Measurements from ENCODE around the gene ZNRF4. TPM values are rescaled to one million over a fixed set of nuclear protein-coding genes. Genes with fewer than 3 reads are reported as not detected.

Gene ZNRF4
- total RNA-seq, 4 donors from 2014 or later: not detected

GRCh38 chr19:5459360-5459759 is 4.1 kb downstream of the ZNRF4 start:
- Histone ChIP-seq H3K9me3 (no peaks in the 10 kb centered on the region), H3K27me3 (peaks cover 0 to 3% (median 0%) of the 10 kb centered on the region in 4 donors), H3K36me3 (no peaks in the 10 kb centered on the region), H3K27ac (no peak overlapping the region), H3K4me1 (no peaks in the 10 kb centered on the region), H3K4me3 (no peak overlapping the region)
- intact Hi-C loops (cut with DNase I): no loop called here
- 58 to 74% methylated on average over 6 of the region's 6 CpGs for WGBS, 2 donors
- no peak for DNase-seq
- no peak for TF ChIP-seq POLR2A (IDR thresholded peaks at IDR 0.05)
- TF ChIP-seq, protein P1, sequence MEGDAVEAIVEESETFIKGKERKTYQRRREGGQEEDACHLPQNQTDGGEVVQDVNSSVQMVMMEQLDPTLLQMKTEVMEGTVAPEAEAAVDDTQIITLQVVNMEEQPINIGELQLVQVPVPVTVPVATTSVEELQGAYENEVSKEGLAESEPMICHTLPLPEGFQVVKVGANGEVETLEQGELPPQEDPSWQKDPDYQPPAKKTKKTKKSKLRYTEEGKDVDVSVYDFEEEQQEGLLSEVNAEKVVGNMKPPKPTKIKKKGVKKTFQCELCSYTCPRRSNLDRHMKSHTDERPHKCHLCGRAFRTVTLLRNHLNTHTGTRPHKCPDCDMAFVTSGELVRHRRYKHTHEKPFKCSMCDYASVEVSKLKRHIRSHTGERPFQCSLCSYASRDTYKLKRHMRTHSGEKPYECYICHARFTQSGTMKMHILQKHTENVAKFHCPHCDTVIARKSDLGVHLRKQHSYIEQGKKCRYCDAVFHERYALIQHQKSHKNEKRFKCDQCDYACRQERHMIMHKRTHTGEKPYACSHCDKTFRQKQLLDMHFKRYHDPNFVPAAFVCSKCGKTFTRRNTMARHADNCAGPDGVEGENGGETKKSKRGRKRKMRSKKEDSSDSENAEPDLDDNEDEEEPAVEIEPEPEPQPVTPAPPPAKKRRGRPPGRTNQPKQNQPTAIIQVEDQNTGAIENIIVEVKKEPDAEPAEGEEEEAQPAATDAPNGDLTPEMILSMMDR (IDR thresholded peaks at IDR 0.05): no peak

DNA sequence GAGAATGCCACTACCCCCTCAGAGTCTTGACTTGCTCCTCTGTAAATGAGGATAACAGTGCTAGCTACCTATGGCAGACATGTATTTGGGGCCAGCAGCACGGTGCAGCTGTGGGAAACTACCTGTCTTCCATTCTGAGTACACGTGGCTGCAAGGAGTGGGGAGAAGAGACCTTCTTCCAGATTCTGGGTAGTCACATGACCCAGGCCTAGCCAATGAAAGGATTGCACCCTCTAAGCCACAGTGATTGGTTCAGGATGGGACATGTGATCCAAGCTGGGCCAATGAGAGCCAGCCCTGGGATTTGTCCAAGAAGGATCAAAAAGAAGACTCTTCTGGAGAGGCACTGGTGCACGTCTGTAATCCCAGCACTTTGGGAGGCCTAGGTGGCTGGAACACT is 5.5 kb downstream of the ZNRF4 start:
- WGBS, 2 donors: 51 to 69% methylated on average over 2 to 3 of the region's 3 CpGs
- no peak overlapping the region for H3K4me3 ChIP-seq
- peaks cover 0 to 14% (median 0%) of the 10 kb centered on the region in 4 donors for H3K27me3 ChIP-seq
- intact Hi-C loops (cut with DNase I): no loop called here
- no peaks in the 10 kb centered on the region for H3K36me3 ChIP-seq
- DNase-seq: no peak
- H3K27ac ChIP-seq: no peak overlapping the region
- H3K9me3 ChIP-seq: no peaks in the 10 kb centered on the region
- H3K4me1 ChIP-seq: no peaks in the 10 kb centered on the region
- no peak for TF ChIP-seq POLR2A (IDR thresholded peaks at IDR 0.05)
- TF ChIP-seq, protein P1 (IDR thresholded peaks at IDR 0.05): no peak

- Histone ChIP-seq H3K27ac (no peak overlapping the region), H3K27me3 (peaks cover 0 to 17% (median 0%) of the 10 kb centered on the region in 4 donors), H3K4me3 (no peak overlapping the region), H3K4me1 (peaks cover 5 to 14% (median 9%) of the 10 kb centered on the region in 3 donors), H3K36me3 (no peaks in the 10 kb centered on the region), H3K9me3 (no peaks in the 10 kb centered on the region)
- intact Hi-C loops (cut with DNase I): no loop called here
- no peak for TF ChIP-seq POLR2A (IDR thresholded peaks at IDR 0.05)
- TF ChIP-seq, protein P1 (IDR thresholded peaks at IDR 0.05): no peak
- 73 to 83% methylated on average over 2 to 3 of the region's 3 CpGs for WGBS, 2 donors
- no peak for DNase-seq
Observed at GRCh38 chr19:5463959-5464358, 8.7 kb downstream of the ZNRF4 start.

DNA sequence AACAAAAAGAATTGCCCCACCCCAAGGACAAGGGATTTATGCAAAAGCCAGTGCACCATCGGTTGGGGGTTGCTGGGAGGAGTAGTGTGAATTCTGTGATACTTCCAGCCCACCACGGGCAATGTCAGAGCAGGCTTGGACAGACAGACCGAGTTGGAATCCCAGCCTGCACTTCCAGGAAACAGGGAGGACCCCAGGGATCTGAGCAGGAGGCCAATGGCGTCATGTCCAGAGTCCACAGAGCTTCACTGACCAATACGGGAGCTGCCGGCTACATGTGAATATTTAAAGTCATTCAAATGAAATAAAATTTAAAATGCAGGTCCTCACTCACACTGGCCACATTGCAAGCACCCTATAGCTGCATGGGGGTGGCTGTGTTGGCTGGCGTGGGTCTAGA is 10.9 kb downstream of the ZNRF4 start:
- DNase-seq: no peak

DNA sequence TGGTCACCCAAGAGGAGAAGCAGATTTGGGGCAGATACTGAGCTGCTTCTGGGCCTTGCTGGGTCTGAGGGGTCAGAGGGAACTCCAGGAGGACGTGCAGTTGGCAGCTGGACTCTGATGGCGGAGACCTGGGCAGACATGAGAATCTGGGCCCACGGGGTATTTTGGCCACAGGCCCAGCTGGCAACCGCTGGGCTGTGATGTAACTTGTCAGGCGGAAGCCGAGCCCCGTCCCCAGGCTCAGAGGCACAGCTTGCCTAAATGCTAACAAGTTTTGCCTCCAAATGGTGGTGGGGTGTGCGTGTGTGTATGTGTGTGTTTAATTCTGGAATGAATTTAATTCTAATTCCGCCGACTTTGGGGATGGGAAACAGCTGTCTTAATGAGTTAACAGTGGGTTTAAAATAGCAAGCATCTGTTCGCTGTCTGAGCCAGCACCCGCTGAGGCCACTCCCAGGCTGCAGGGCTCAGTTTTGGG is 11.6 kb downstream of the ZNRF4 start:
- no peak for TF ChIP-seq POLR2A (IDR thresholded peaks at IDR 0.05)
- TF ChIP-seq, protein P1 (IDR thresholded peaks at IDR 0.05): no peak
- 14 to 16% methylated on average over 11 of the region's 12 CpGs for WGBS, 2 donors
- Histone ChIP-seq H3K36me3 (no peaks in the 10 kb centered on the region), H3K27ac (peak overlapping the region in 2 of 4 donors; percentile 4 to 27), H3K9me3 (no peaks in the 10 kb centered on the region), H3K4me3 (no peak overlapping the region), H3K27me3 (peaks cover 0 to 17% (median 0%) of the 10 kb centered on the region in 4 donors), H3K4me1 (peaks cover 9 to 41% (median 9%) of the 10 kb centered on the region in 3 donors)
- intact Hi-C loops (cut with DNase I): no loop called here
- DNase-seq: no peak

More for the DNA sequence above, 10.9 kb downstream of the ZNRF4 start:
- H3K27me3 ChIP-seq: peaks cover 0 to 17% (median 0%) of the 10 kb centered on the region in 4 donors
- H3K4me1 ChIP-seq: peaks cover 9 to 35% (median 9%) of the 10 kb centered on the region in 3 donors
- WGBS, 2 donors: 68 to 78% methylated on average over 7 of the region's 7 CpGs
- H3K9me3 ChIP-seq: no peaks in the 10 kb centered on the region
- H3K36me3 ChIP-seq: no peaks in the 10 kb centered on the region
- H3K27ac ChIP-seq: no peak overlapping the region
- H3K4me3 ChIP-seq: no peak overlapping the region
- TF ChIP-seq POLR2A (IDR thresholded peaks at IDR 0.05): no peak
- TF ChIP-seq, protein P1 (IDR thresholded peaks at IDR 0.05): no peak
- intact Hi-C loops (cut with DNase I): no loop called here
